GM18867 (cell line): Measurements from ENCODE around the gene ITPKA.
"Not testable (repeated sequence)": the region's sequence is repeated elsewhere in the genome, so short reads cannot be mapped to it uniquely, and the experiment has no call there.

Experiments
- ATAC-seq: cut with Tn5 transposase; IDR thresholded peaks from one replicate; pipeline ENCODE4 v1.9.1; 2021; ENCODE audit warnings: mild to moderate bottlenecking, moderate library complexity; ENCODE audit not compliant: unreplicated experiment

The ITPKA gene

GRCh38 chr15:41493205-41493901, at the start of gene ITPKA:
ITPKA (plus strand) TSS chr15:41493874; CDS start chr15:41493928, 54 bp downstream.
- ATAC-seq = peak; percentile 83

GRCh38 chr15:41445399-41445798, 48.3 kb upstream of the ITPKA start:
- ATAC-seq = no peak

GRCh38 chr15:41462084-41462795, 31.4 kb upstream of the ITPKA start:
- no peak for ATAC-seq

GRCh38 chr15:41464889-41465580, 28.6 kb upstream of the ITPKA start:
- no peak for ATAC-seq

GRCh38 chr15:41465822-41466421, 27.8 kb upstream of the ITPKA start:
- no peak for ATAC-seq

- ATAC-seq = no peak
Measured at GRCh38 chr15:41466711-41467110, 27.0 kb upstream of the ITPKA start.

GRCh38 chr15:41469644-41470043, 24.0 kb upstream of the ITPKA start:
- not testable (repeated sequence) for ATAC-seq

GRCh38 chr15:41473418-41473817, 20.3 kb upstream of the ITPKA start:
- ATAC-seq = no peak

- ATAC-seq = no peak
Measured at GRCh38 chr15:41474436-41474835, 19.2 kb upstream of the ITPKA start.

GRCh38 chr15:41474941-41475340, 18.7 kb upstream of the ITPKA start:
- no peak for ATAC-seq

GRCh38 chr15:41476416-41477048, 17.1 kb upstream of the ITPKA start:
- no peak for ATAC-seq

- ATAC-seq = no peak
Measured at GRCh38 chr15:41480396-41481140, 13.1 kb upstream of the ITPKA start.

- ATAC-seq = no peak
Measured at GRCh38 chr15:41482110-41482877, 11.4 kb upstream of the ITPKA start.

GRCh38 chr15:41483115-41483514, 10.6 kb upstream of the ITPKA start:
- ATAC-seq = peak; percentile 77

GRCh38 chr15:41483519-41483918, 10.2 kb upstream of the ITPKA start:
- ATAC-seq = no peak

GRCh38 chr15:41484937-41485625, 8.6 kb upstream of the ITPKA start:
- no peak for ATAC-seq

- ATAC-seq = no peak
Measured at GRCh38 chr15:41486286-41486685, 7.4 kb upstream of the ITPKA start.

- no peak for ATAC-seq
Measured at GRCh38 chr15:41487381-41487780, 6.3 kb upstream of the ITPKA start.

GRCh38 chr15:41487802-41488201, 5.9 kb upstream of the ITPKA start:
- ATAC-seq = no peak
